Measurements from ENCODE around the gene DLX5. TPM values are rescaled to one million over a fixed set of nuclear protein-coding genes. Genes with fewer than 3 reads are reported as not detected.

Gene DLX5
- total and polyA plus RNA-seq, 2 of the 4 experiments (the other 2 are of a cell fraction) = not detected

GRCh38 chr7:97043281-97043680 is 18.6 kb upstream of the DLX5 start:
- H3K23ac ChIP-seq (ENCODE audit: low read depth, low read length) = no peak overlapping the region
- ChIA-PET CTCF (no interaction called here), POLR2A (ENCODE audit: unreplicated experiment) (no interaction called here)
- in situ Hi-C loops (cut with MboI; ENCODE audit: low sequenced_read_pairs) (no loop called here), dilution Hi-C loops (cut with HindIII; ENCODE audit: low sequenced_read_pairs, unreplicated experiment) (no loop called here), intact Hi-C loops (cut with micrococcal nuclease) (no loop called here)
- H3K27ac ChIP-seq (ENCODE audit: insufficient read depth, low read length) = no peak overlapping the region
- H3K9me1 ChIP-seq (ENCODE audit: insufficient read depth, low read length) = no peaks in the 10 kb centered on the region
- H2AFZ ChIP-seq (replicated peaks; ENCODE audit: low read length, poor library complexity) = no peak overlapping the region
- H3K4me2 ChIP-seq (ENCODE audit: low read depth, low read length) = no peak overlapping the region
- no TSS peak for BruUV-seq (replicated peaks)
- no peaks in the 10 kb centered on the region for H3K27me3 ChIP-seq (ENCODE audit: control insufficient read depth, insufficient read depth, low read length)
- H4K5ac ChIP-seq (ENCODE audit: low read depth, low read length) = no peak overlapping the region
- no peaks in the 10 kb centered on the region for H3K79me1 ChIP-seq (ENCODE audit: low read depth in 1 of 2, low read length in 2 of 2)
- no peak overlapping the region for H2BK120ac ChIP-seq (ENCODE audit: low read depth, low read length)
- no peak overlapping the region for H2BK20ac ChIP-seq (ENCODE audit: low read depth, low read length)
- H3K36me3 ChIP-seq (ENCODE audit: control insufficient read depth, insufficient read depth, low read length) = no peaks in the 10 kb centered on the region
- no peak overlapping the region for H2AK5ac ChIP-seq (ENCODE audit: low read depth, low read length)
- WGBS, 2 experiments (ENCODE audit: extremely low coverage in 2 of 2, insufficient read length in 1 of 2) = no CpG with 5 or more reads among the region's 2 CpGs
- H3K9me3 ChIP-seq (ENCODE audit: control insufficient read depth, insufficient read depth, low read length) = no peaks in the 10 kb centered on the region
- H4K91ac ChIP-seq (ENCODE audit: insufficient read depth, low read depth, low read length) = no peak overlapping the region
- no peaks in the 10 kb centered on the region for H4K20me1 ChIP-seq (ENCODE audit: insufficient read depth, low read length)
- H3K9ac ChIP-seq (ENCODE audit: low read depth, low read length) = no peak overlapping the region
- ATAC-seq (ENCODE audit: low read depth) = no peak
- H3K18ac ChIP-seq (ENCODE audit: low read depth, low read length) = no peak overlapping the region
- no peak overlapping the region for H4K8ac ChIP-seq (ENCODE audit: low read depth in 2 of 2, low read length in 2 of 2)
- TF ChIP-seq POLR2A (IDR thresholded peaks at IDR 0.05; ENCODE audit: low read depth, low read length) = no peak
- no peak for TF ChIP-seq MXI1 (IDR thresholded peaks at IDR 0.05; ENCODE audit: borderline replicate concordance, low read depth, low read length)
- no peak for TF ChIP-seq CHD1 (IDR thresholded peaks at IDR 0.05; ENCODE audit: low read depth, low read length)
- TF ChIP-seq, protein P1, sequence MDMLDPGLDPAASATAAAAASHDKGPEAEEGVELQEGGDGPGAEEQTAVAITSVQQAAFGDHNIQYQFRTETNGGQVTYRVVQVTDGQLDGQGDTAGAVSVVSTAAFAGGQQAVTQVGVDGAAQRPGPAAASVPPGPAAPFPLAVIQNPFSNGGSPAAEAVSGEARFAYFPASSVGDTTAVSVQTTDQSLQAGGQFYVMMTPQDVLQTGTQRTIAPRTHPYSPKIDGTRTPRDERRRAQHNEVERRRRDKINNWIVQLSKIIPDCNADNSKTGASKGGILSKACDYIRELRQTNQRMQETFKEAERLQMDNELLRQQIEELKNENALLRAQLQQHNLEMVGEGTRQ (IDR thresholded peaks at IDR 0.05; ENCODE audit: low read depth, low read length) = no peak
- TF ChIP-seq MAZ (IDR thresholded peaks at IDR 0.05; ENCODE audit: borderline replicate concordance, low read depth, low read length) = no peak
- no peak for TF ChIP-seq RFX5 (IDR thresholded peaks at IDR 0.05; ENCODE audit: low read depth, low read length)
- TF ChIP-seq SMC3 (IDR thresholded peaks at IDR 0.05; ENCODE audit: low read depth, low read length) = no peak
- no peak for TF ChIP-seq BHLHE40 (IDR thresholded peaks at IDR 0.05; ENCODE audit: low read depth, low read length)
- TF ChIP-seq ELK1 (IDR thresholded peaks at IDR 0.05; ENCODE audit: borderline replicate concordance, low read depth, low read length) = no peak
- TF ChIP-seq FOS (IDR thresholded peaks at IDR 0.05; ENCODE audit: low read depth, low read length) = no peak
- TF ChIP-seq, protein P2, sequence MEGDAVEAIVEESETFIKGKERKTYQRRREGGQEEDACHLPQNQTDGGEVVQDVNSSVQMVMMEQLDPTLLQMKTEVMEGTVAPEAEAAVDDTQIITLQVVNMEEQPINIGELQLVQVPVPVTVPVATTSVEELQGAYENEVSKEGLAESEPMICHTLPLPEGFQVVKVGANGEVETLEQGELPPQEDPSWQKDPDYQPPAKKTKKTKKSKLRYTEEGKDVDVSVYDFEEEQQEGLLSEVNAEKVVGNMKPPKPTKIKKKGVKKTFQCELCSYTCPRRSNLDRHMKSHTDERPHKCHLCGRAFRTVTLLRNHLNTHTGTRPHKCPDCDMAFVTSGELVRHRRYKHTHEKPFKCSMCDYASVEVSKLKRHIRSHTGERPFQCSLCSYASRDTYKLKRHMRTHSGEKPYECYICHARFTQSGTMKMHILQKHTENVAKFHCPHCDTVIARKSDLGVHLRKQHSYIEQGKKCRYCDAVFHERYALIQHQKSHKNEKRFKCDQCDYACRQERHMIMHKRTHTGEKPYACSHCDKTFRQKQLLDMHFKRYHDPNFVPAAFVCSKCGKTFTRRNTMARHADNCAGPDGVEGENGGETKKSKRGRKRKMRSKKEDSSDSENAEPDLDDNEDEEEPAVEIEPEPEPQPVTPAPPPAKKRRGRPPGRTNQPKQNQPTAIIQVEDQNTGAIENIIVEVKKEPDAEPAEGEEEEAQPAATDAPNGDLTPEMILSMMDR (conservative IDR thresholded peaks at IDR 0.05; ENCODE audit: low read depth, low read length) = no peak
- no peaks in the 10 kb centered on the region for H3K4me1 ChIP-seq (ENCODE audit: control insufficient read depth, insufficient read depth, low read length)
- H2BK15ac ChIP-seq (ENCODE audit: low read depth, low read length) = no peak overlapping the region
- no peak overlapping the region for H3K4me3 ChIP-seq (ENCODE audit: insufficient read depth, low read depth, low read length)
- H2BK5ac ChIP-seq (ENCODE audit: low read depth, low read length, poor library complexity, severe bottlenecking) = no peak overlapping the region
- H2AK9ac ChIP-seq (replicated peaks; ENCODE audit: low read depth, low read length, poor library complexity) = no peak overlapping the region
- H3K14ac ChIP-seq (replicated peaks; ENCODE audit: low read depth, low read length) = no peak overlapping the region
- peak; percentile 7 for DNase-seq
- H3K56ac ChIP-seq (ENCODE audit: extremely low read depth, insufficient read depth, low read length) = no peak overlapping the region
- no peak overlapping the region for H3K4ac ChIP-seq (ENCODE audit: low read depth, low read length)

All from IMR-90 (cell line).